HepG2 (cell line): ENCODE results near the gene RMND5A. TPM values are rescaled to one million over a fixed set of nuclear protein-coding genes. Genes with fewer than 3 reads are reported as not detected.

Experiments
- ATAC-seq: fragments of 200-7000 bp; cut with Tn5 transposase; 3 replicates; pipeline ENCODE4 v1.9.1; 2020; ENCODE audit warnings: mild to moderate bottlenecking, moderate library complexity
- BruUV-seq: library from RNA; stranded (reverse); fragments of 400-500 nt; replicated peaks from 2 replicates; lab custom pipeline; 2021; lab: Mats Ljungman, UMichigan
- CTCF ChIA-PET: fragments of 300-600 bp; formaldehyde crosslinking; extraction: SDS; loops from one replicate; lab custom pipeline; 2021; ENCODE audit warnings: low total read pairs, inconsistent platforms, low intra/inter-chr PET ratio; lab: Yijun Ruan, JAX
- POLR2A ChIA-PET: fragments of 350-600 bp; sonication (Branson Sonifier 250); formaldehyde crosslinking; loops from one replicate; lab custom pipeline; 2020; ENCODE audit warnings: antibody characterized with exemption, inconsistent platforms; lab: Yijun Ruan, JAX
- DNase-seq: peaks from one replicate; pipeline ENCODE4 v3.0.0-alpha.2; 2015; ENCODE audit warnings: low spot score
- FAIRE-seq: peaks from 3 replicates; lab custom pipeline; 2011; peaks lifted over from hg19 to GRCh38; lab: Jason Lieb, UNC
- H2AFZ ChIP-seq: one replicate; pipeline ENCODE4 v1.6.1; 2011; ENCODE audit warnings: low read length, inconsistent platforms
- H3K27ac ChIP-seq: fragments of 300-600 bp; 3 replicates; pipeline ENCODE4 v1.8.0; 2011; ENCODE audit warnings: mixed run types, mild to moderate bottlenecking, mixed read lengths, low read length, inconsistent platforms; ENCODE audit not compliant: insufficient read depth; ENCODE audit errors: extremely low read length
- H3K27me3 ChIP-seq, 2 experiments: fragments of 200-600 bp in 1 of 2; 2 replicates in 1 of 2; 3 replicates in 1 of 2; pipeline versions ENCODE4 v1.6.0 to v1.8.0; 2011; ENCODE audit warnings: low read length in 2 of 2, mild to moderate bottlenecking in 2 of 2, moderate library complexity in 2 of 2, inconsistent platforms in 1 of 2; ENCODE audit not compliant: insufficient read depth in 2 of 2, control insufficient read depth in 1 of 2
- H3K36me3 ChIP-seq, 2 experiments: fragments of 200-600 bp in 1 of 2; replicated peaks in 1 of 2; 2 replicates in 1 of 2; 3 replicates in 1 of 2; pipeline versions ENCODE4 v1.5.1 to v1.8.0; 2011; ENCODE audit warnings: low read length in 2 of 2, inconsistent platforms in 1 of 2; ENCODE audit not compliant: insufficient read depth in 2 of 2, control insufficient read depth in 1 of 2
- H3K4me1 ChIP-seq: 2 replicates; pipeline ENCODE4 v1.5.1; 2012; ENCODE audit warnings: low read length, inconsistent platforms; ENCODE audit not compliant: insufficient read depth
- H3K4me2 ChIP-seq: 2 replicates; pipeline ENCODE4 v1.6.0; 2011; ENCODE audit warnings: low read depth, low read length, inconsistent platforms
- H3K4me3 ChIP-seq, 3 experiments: fragments of 200-600 bp in 1 of 3; sonication (generic), shearing (Covaris generic) in 1 of 3; replicated peaks in 1 of 3; 2 replicates each; pipeline ENCODE4 v1.5.1; 2011 to 2016; ENCODE audit warnings: low read length in 3 of 3, inconsistent platforms in 2 of 3, low read depth in 2 of 3, mild to moderate bottlenecking in 2 of 3, control low read depth in 1 of 3, mixed read lengths in 1 of 3; ENCODE audit not compliant: insufficient read depth in 1 of 3
- H3K79me2 ChIP-seq: one replicate; pipeline ENCODE4 v1.6.1; 2011; ENCODE audit warnings: low read length, inconsistent platforms; ENCODE audit not compliant: insufficient read depth
- H3K9ac ChIP-seq: 2 replicates; pipeline ENCODE4 v1.6.0; 2011; ENCODE audit warnings: mild to moderate bottlenecking, low read depth, low read length, inconsistent platforms; ENCODE audit not compliant: insufficient read depth
- H3K9me3 ChIP-seq: 2 replicates; pipeline ENCODE4 v1.5.1; 2012; ENCODE audit warnings: mild to moderate bottlenecking, low read length
- H4K20me1 ChIP-seq: 2 replicates; pipeline ENCODE4 v1.6.0; 2011; ENCODE audit warnings: inconsistent platforms, mild to moderate bottlenecking, low read length, moderate library complexity; ENCODE audit not compliant: insufficient read depth
- AGO2 ChIP-seq: fragments of 200-400 bp; formaldehyde crosslinking; optimal IDR thresholded peaks from 2 replicates; pipeline ENCODE3; 2017; ENCODE audit warnings: mild to moderate bottlenecking, low read depth, low read length, moderate library complexity
- CREB1 ChIP-seq, 2 experiments: fragments of 450-650 bp in 1 of 2; IDR thresholded peaks; 2 replicates each; pipeline ENCODE4 v1.6.1; 2016 to 2017; ENCODE audit warnings: control low read depth in 1 of 2, mild to moderate bottlenecking in 1 of 2, missing compliant biosample characterization in 1 of 2, missing genetic modification characterization in 1 of 2
- HHEX ChIP-seq: IDR thresholded peaks from 2 replicates; pipeline ENCODE4 v1.6.1; 2016; ENCODE audit warnings: control low read depth
- KLF16 ChIP-seq, 2 experiments: sonication (generic) in 1 of 2; formaldehyde crosslinking in 1 of 2; IDR thresholded peaks; 2 replicates each; pipeline versions ENCODE4 v1.6.1 to v1.8.0; 2016 to 2023; ENCODE audit warnings: missing genetic modification reagents in 2 of 2, missing compliant biosample characterization in 1 of 2
- SETDB1 ChIP-seq: sonication (generic); formaldehyde crosslinking; IDR thresholded peaks from 2 replicates; pipeline ENCODE4 v1.5.1; 2020; ENCODE audit warnings: missing genetic modification reagents, mild to moderate bottlenecking, borderline replicate concordance
- SNRNP70 ChIP-seq: fragments of 200-400 bp; formaldehyde crosslinking; IDR thresholded peaks from 2 replicates; pipeline ENCODE4 v1.6.1; 2017; ENCODE audit warnings: mild to moderate bottlenecking, low read depth, low read length, moderate library complexity
- SSRP1 ChIP-seq: IDR thresholded peaks from 2 replicates; pipeline ENCODE4 v1.6.1; 2016; ENCODE audit warnings: control low read depth
- ZBTB42 ChIP-seq: sonication (generic); formaldehyde crosslinking; IDR thresholded peaks from 2 replicates; pipeline ENCODE4 v1.5.0; 2020; ENCODE audit warnings: mild to moderate bottlenecking, missing genetic modification reagents
- ZKSCAN8 ChIP-seq: IDR thresholded peaks from 2 replicates; pipeline ENCODE4 v1.6.1; 2016; ENCODE audit warnings: borderline replicate concordance, missing genetic modification reagents, missing compliant biosample characterization
- ZNF136 ChIP-seq: sonication (generic); formaldehyde crosslinking; IDR thresholded peaks from 2 replicates; pipeline ENCODE4 v1.8.1; 2022; ENCODE audit warnings: low read depth, mild to moderate bottlenecking, moderate library complexity, missing genetic modification reagents
- ZNF138 ChIP-seq: sonication (generic); formaldehyde crosslinking; IDR thresholded peaks from 2 replicates; pipeline ENCODE4 v1.5.0; 2020; ENCODE audit warnings: mild to moderate bottlenecking, low read depth, missing genetic modification reagents
- ZNF329 ChIP-seq: sonication (generic); formaldehyde crosslinking; IDR thresholded peaks from 2 replicates; pipeline ENCODE4 v1.9.0; 2021; ENCODE audit warnings: low read depth, mild to moderate bottlenecking, missing genetic modification reagents
- ZNF543 ChIP-seq: sonication (generic); formaldehyde crosslinking; IDR thresholded peaks from 2 replicates; pipeline ENCODE4 v1.4.0; 2020; ENCODE audit warnings: mild to moderate bottlenecking, missing genetic modification reagents
- ZNF564 ChIP-seq: sonication (generic); formaldehyde crosslinking; IDR thresholded peaks from 2 replicates; pipeline ENCODE4 v1.8.1; 2023; ENCODE audit warnings: mild to moderate bottlenecking, missing genetic modification reagents
- ZNF567 ChIP-seq: sonication (generic); formaldehyde crosslinking; IDR thresholded peaks from 2 replicates; pipeline ENCODE4 v1.8.1; 2023; ENCODE audit warnings: mild to moderate bottlenecking, missing genetic modification reagents, borderline replicate concordance
- ZNF607 ChIP-seq: sonication (generic); formaldehyde crosslinking; IDR thresholded peaks from 2 replicates; pipeline ENCODE4 v1.5.1; 2020; ENCODE audit warnings: missing genetic modification reagents, mild to moderate bottlenecking, borderline replicate concordance
- ZNF724P ChIP-seq: sonication (generic); formaldehyde crosslinking; IDR thresholded peaks from 2 replicates; pipeline ENCODE4 v1.8.0; 2022; ENCODE audit warnings: missing genetic modification reagents, borderline replicate concordance
- WGBS: methylation state at CpG from one replicate; pipeline ENCODE4 v1.1.6; 2017; ENCODE audit warnings: low lambda C conversion rate; 5-methylcytosine and 5-hydroxymethylcytosine counted together
- in situ Hi-C: cut with HindIII; loops from 2 replicates; pipeline ENCODE4 v1.10.0; 2017; ENCODE audit warnings: low pct_unique_long_range_greater_than_20kb; ENCODE audit not compliant: extremely low pct_ligation_motif_present
- intact Hi-C: fragments of 100-400 bp; cut with micrococcal nuclease; formaldehyde crosslinking; loops from one replicate; pipeline ENCODE4 v1.10.0; 2022; ENCODE audit not compliant: unreplicated experiment
- polyA plus RNA-seq, 8 experiments: library from polyadenylated mRNA; depleted of rRNA in 3 of 8; stranded (reverse) in 7 of 8; unstranded in 1 of 8; fragments of >200 nt; fragmentation: Illumina TruSeq in 4 of 8; extraction: Trizol in 4 of 8; gene quantifications; 2 replicates each; pipeline versions ENCODE4 v1.2.1 to v1.2.3, GENCODE V29; 2011 to 2016; ENCODE audit warnings: low read depth in 4 of 8, missing spikeins in 1 of 8, mixed read lengths in 1 of 8; ENCODE audit not compliant: insufficient read depth in 1 of 8
- total RNA-seq, 5 experiments: library from RNA; depleted of rRNA; stranded (reverse); fragments of >200 nt; fragmentation: Illumina TruSeq; extraction: Trizol; gene quantifications; 2 replicates each; pipeline ENCODE4 v1.2.3, GENCODE V29; 2016; ENCODE audit warnings: low read depth in 1 of 5
- TF ChIP-seq, protein P1 (sequence below): IDR thresholded peaks from 2 replicates; pipeline ENCODE4 v1.6.1; 2016
- TF ChIP-seq, protein P2 (sequence below): sonication (generic); IDR thresholded peaks from 2 replicates; pipeline ENCODE4 v1.6.1; 2016; ENCODE audit warnings: low read depth, borderline replicate concordance
- TF ChIP-seq, protein P3 (sequence below): sonication (generic); formaldehyde crosslinking; IDR thresholded peaks from 2 replicates; pipeline ENCODE4 v1.8.1; 2022; ENCODE audit warnings: mild to moderate bottlenecking, missing genetic modification reagents

The RMND5A gene
- total and polyA plus RNA-seq, 2 of the 13 experiments (the other 11 are each of a cell fraction or from before 2014, with no cell fraction given), result 31.0 to 66.4 TPM

GRCh38 chr2:86793752-86794151 lies 73.7 kb downstream of the RMND5A start:
- in situ Hi-C loops (no loop called here), intact Hi-C loops (no loop called here)
- Histone ChIP-seq H3K27me3 (peaks cover 10 to 53% of the 10 kb centered on the region in 2 experiments), H3K36me3 (no peaks in the 10 kb centered on the region), H3K9me3 (peaks cover 22% of the 10 kb centered on the region), H2AFZ (no peak overlapping the region), H3K79me2 (no peaks in the 10 kb centered on the region), H3K9ac (no peak overlapping the region), H3K27ac (no peak overlapping the region), H3K4me1 (peaks cover 9% of the 10 kb centered on the region; the same call in 1 of the 2 replicates), H4K20me1 (no peaks in the 10 kb centered on the region), H3K4me2 (no peak overlapping the region), H3K4me3 (no peak overlapping the region)
- FAIRE-seq (no peak), DNase-seq (no peak), ATAC-seq (no peak)
- POLR2A ChIA-PET, result no interaction called here
- no TSS peak for BruUV-seq
- CTCF ChIA-PET, result no interaction called here
- TF ChIP-seq, protein P1, sequence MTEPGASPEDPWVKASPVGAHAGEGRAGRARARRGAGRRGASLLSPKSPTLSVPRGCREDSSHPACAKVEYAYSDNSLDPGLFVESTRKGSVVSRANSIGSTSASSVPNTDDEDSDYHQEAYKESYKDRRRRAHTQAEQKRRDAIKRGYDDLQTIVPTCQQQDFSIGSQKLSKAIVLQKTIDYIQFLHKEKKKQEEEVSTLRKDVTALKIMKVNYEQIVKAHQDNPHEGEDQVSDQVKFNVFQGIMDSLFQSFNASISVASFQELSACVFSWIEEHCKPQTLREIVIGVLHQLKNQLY (CRISPR knock-in tag), result no peak
- TF ChIP-seq, protein P2, sequence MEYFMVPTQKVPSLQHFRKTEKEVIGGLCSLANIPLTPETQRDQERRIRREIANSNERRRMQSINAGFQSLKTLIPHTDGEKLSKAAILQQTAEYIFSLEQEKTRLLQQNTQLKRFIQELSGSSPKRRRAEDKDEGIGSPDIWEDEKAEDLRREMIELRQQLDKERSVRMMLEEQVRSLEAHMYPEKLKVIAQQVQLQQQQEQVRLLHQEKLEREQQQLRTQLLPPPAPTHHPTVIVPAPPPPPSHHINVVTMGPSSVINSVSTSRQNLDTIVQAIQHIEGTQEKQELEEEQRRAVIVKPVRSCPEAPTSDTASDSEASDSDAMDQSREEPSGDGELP, result no peak
- TF ChIP-seq ZNF138 (CRISPR knock-in tag) (no peak), ZBTB42 (CRISPR knock-in tag) (no peak), CREB1 (IDR thresholded peaks at IDR 0.05) (no peak), CREB1 (CRISPR knock-in tag; IDR thresholded peaks at IDR 0.05) (no peak), SSRP1 (CRISPR knock-in tag) (no peak), HHEX (CRISPR knock-in tag) (no peak), ZNF564 (CRISPR knock-in tag) (no peak), ZNF329 (CRISPR knock-in tag) (no peak), AGO2 (no peak), SNRNP70 (no peak), ZNF136 (CRISPR knock-in tag) (no peak), ZKSCAN8 (CRISPR knock-in tag) (no peak), ZNF724P (CRISPR knock-in tag) (no peak), KLF16 (CRISPR knock-in tag; IDR thresholded peaks at IDR 0.05) (no peak), ZNF567 (no peak), ZNF607 (CRISPR knock-in tag) (no peak), ZNF543 (CRISPR knock-in tag) (no peak), SETDB1 (no peak)
- TF ChIP-seq, protein P3, sequence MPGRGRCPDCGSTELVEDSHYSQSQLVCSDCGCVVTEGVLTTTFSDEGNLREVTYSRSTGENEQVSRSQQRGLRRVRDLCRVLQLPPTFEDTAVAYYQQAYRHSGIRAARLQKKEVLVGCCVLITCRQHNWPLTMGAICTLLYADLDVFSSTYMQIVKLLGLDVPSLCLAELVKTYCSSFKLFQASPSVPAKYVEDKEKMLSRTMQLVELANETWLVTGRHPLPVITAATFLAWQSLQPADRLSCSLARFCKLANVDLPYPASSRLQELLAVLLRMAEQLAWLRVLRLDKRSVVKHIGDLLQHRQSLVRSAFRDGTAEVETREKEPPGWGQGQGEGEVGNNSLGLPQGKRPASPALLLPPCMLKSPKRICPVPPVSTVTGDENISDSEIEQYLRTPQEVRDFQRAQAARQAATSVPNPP (CRISPR knock-in tag), result no peak
- WGBS, result 7% methylated on average over 4 of the region's 4 CpGs
